GM19463 (cell line): Measurements from ENCODE around the gene MICAL2.
A peak's percentile ranks its signal among the peaks of the same experiment; 100 is the strongest.

Experiments
- ATAC-seq: cut with Tn5 transposase; IDR thresholded peaks from one replicate; pipeline ENCODE4 v1.9.1; 2021; ENCODE audit warnings: mild to moderate bottlenecking, moderate library complexity; ENCODE audit not compliant: unreplicated experiment

MICAL2 gene

GRCh38 chr11:12110201-12110713 lies at the start of gene MICAL2:
MICAL2 (plus strand) TSS chr11:12110590; CDS start chr11:12162156, 51,566 bp downstream.
- peak; percentile 98 for ATAC-seq

- ATAC-seq = no peak
These were observed 48.4 kb upstream of the MICAL2 start for GRCh38 chr11:12061851-12062560.

DNA sequence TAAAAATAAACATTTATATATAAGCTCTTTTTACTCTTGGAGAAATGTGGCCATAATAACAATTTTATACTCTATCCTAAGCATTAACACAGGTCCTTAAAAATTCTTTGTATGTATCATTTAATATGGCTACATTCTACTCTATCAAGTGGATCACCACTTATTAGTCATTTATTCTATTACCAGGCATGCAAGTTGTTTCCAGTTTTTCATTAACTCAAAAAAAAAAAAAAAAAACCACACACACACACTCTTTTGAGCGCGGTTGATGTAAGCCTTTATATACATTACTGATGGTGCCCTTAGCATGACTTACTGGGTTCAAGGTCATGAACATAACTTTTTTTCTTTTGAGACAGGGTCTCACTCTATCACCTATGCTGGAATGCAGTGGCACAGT lies 47.1 kb upstream of the MICAL2 start:
- ATAC-seq = no peak

GRCh38 chr11:12064136-12064953 lies 46.0 kb upstream of the MICAL2 start:
- no peak for ATAC-seq

DNA sequence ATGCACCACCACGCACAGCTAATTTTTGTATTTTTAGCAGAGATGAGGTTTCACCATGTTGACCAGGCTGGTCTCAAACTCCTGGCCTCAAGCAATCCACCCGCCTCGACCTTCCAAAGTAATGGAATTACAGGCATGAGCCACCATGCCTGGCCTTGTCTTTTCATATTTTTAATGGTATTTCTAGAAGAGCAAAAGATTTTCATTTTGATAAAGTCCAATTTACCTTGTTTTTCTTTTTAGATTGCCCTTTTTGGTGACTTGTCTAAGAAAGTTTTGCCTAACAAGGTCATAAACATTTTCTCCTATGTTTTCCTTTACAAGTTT lies 45.5 kb upstream of the MICAL2 start:
- no peak for ATAC-seq

DNA sequence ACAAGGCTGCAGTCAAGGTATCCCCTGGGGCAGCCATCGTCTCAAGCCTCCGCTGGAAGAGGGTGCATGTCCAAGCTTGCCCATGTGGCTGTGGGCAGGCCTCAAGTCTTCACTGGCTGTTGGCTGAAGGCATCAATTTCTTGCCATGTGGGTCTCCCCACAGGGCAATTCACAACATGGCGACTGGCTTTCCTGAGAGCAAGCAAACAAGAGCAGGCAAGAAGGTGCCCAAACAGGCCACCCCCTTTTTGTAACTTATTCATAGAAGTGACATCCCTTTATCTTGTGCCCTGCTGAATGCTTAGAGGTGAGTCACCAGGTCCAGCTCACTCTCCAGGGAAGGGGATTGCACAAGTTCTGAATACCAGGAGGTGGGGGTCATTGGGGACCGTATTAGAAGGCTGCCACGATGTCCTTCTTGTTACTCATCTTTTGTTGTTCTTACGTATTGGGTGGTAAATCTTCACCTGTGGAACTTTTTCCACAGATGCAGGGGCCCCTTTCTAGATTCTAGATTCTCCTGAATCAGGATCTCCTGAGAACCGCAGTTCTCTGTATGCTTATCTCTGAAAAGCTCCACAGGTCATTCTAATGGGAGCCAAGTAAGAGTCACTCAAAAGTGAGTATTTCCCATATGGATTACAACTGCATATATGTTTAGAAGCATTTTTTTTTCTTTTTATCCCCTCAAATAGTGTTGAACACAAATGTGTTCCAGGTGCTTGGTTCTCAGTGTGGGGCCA lies 44.2 kb upstream of the MICAL2 start:
- no peak for ATAC-seq

- no peak for ATAC-seq
These were observed 43.4 kb upstream of the MICAL2 start for GRCh38 chr11:12066799-12067508.

GRCh38 chr11:12067796-12068357 lies 42.5 kb upstream of the MICAL2 start:
- ATAC-seq = no peak

DNA sequence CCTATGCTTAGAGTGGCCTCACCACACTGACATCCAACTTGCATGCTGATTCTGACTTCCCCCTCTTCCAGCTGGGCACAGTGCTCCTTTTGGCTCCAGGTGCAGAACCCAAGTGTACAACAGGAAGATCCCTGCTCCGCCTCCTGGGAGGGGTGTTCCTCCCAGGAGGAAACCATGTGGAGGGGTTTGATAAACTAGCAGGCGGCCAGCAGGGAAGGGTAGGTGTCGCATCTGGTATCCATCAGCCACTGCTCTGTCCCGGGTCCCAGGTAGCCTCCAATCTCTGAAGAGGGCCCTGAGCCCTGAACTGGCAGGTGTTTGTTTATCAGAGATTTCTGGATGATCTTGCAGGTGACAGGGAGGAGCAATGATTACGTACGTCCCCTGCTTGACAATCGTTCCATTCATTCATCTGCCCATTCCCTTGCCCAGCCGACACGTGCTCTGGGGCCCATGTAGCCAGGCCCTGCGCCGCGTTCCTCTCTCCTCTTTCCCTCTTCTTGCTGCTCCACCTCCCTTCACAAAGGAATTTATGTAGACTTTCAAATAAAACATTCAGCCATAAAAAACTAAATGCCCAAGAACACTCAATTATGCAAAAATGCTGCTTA lies 41.2 kb upstream of the MICAL2 start:
- ATAC-seq = no peak

GRCh38 chr11:12070446-12071267 lies 39.7 kb upstream of the MICAL2 start:
- ATAC-seq = no peak

DNA sequence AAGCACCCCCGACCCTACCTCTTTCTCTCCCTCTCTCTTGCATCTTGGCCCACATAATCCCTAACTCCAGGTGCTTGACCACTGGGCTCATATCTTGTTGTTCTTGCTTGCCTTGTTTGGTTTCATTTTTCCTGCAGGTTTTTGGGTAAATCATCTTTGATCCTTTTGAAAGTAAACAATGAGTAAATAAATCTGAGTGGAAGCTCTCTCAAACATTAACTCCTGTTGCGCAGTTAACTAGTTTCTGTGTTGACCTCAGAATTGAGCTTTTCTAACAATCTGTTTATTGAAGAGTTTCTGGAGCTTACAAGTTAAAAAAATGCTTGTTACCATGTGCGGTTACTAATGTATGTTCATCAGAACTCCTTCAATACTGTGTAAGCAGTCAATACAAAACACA lies 38.8 kb upstream of the MICAL2 start:
- no peak for ATAC-seq

DNA sequence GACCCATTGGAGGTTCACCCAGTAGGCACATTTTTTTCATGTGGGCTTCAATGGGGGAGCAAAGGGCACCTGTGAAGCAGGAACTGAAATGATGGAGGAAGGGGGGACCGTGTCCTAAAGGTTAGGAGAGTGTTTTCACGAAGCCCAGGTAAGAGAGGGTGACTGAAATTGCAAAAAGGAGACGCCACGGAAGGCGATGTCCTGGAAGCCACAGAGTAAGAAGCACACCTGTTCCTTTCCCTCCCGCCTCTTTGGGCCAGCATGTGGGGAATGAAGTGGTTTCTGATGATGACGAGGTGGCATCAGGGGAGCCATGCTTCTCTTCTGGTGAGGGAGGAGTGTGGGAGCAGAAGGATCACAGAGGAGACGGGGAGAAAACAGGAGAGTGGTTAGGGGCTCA lies 37.0 kb upstream of the MICAL2 start:
- ATAC-seq = no peak

GRCh38 chr11:12073886-12074285 lies 36.5 kb upstream of the MICAL2 start:
- ATAC-seq = no peak

GRCh38 chr11:12074529-12075195 lies 35.7 kb upstream of the MICAL2 start:
- ATAC-seq = no peak

GRCh38 chr11:12075291-12075690 lies 35.1 kb upstream of the MICAL2 start:
- no peak for ATAC-seq

DNA sequence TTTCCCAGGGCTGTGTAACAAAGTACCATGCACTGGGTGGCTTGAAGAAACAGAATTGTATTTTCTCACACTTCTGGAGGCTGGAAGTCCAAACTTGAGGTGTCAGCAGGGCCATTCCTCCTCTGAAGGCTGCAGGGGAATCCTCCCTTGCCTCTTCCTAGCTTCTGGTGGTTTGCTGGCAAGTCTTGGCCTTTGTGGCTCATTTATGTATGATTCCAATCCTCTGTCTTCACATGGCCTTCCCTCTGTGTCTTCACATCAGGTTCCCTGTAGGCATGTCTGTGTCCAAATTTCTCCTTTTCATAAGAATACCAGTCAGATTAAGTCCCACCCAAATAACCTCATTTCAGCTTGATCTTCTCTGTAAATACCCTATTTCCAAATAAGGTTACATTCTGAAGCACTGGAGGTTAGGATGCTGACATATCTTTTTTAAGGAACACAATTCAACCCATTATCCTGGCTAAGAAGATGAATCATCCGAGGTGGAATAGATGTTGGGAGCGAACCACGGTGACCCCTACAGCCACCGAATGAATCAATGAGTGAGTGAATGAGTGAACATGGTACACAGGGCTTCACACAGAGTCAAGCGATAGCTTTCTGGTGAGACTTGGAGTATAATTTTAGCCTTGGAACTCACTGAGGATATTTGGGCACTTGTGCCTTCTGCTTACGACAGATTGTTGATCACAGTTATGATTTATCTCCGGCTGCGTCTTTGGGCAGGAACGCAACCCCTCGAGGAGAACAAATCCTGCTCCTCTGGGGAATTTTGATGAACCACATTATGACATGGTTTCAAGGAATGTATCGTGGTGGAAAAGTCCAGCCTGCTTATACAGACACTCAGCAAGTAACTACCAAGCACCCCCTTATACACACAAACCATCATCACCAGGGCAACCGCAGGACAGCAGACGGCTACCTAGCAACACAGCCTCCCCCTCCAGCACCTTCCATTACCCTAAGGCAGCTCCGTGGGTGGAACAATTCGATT lies 34.3 kb upstream of the MICAL2 start:
- no peak for ATAC-seq

DNA sequence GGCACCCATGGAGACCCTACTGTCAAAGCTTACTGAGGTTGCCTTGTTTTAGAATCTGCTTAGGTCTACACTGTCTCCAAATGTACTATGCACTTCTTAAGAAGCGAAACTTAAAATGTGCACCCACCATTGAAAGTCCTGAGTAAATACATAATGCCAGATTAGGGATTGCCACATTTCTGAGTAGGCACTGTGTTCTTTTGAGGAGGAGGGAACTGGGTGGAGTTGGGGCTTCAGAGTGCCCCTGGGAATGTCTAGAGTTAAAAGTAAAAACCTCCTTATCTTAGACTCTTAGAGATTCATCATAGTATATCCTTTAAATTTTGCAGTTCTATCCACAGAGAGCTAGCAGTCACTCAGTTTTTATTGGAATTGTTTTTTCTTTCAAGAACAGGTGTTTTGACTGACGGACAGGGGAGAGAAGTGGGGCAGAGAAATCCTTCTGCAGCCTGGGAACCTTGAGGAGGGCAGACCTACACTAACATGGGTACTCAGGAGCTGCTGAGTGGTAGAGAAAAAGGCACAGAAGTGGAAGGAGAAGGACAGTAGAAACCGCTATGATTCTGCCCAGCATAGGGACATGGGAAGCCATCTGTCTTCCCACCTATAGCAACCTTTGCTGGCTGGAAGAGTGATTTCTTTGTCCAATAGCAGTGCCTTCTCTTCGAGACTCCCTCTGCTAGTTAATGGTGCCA lies 33.4 kb upstream of the MICAL2 start:
- no peak for ATAC-seq
